H1 (cell line): ENCODE results near the gene NDUFA12. TPM values are rescaled to one million over a fixed set of nuclear protein-coding genes. Genes with fewer than 3 reads are reported as not detected.

Experiments
- CTCF ChIA-PET: fragments of 300-600 bp; sonication (Branson Sonifier 250); formaldehyde crosslinking; loops from one replicate; lab custom pipeline; 2021; ENCODE audit not compliant: partially characterized antibody; lab: Charles Lee
- POLR2A ChIA-PET: fragments of 300-600 bp; sonication (Branson Sonifier 250); formaldehyde crosslinking; loops from one replicate; lab custom pipeline; 2021; ENCODE audit warnings: inconsistent platforms; ENCODE audit not compliant: partially characterized antibody; lab: Charles Lee
- DNase-seq, 2 experiments: peaks; one replicate each; pipeline versions ENCODE4 v3.0.0 to v3.0.0-alpha.2; 2010 to 2022; ENCODE audit warnings: low spot score in 2 of 2, low read depth in 1 of 2, mixed read lengths in 1 of 2
- FAIRE-seq: peaks from 2 replicates; lab custom pipeline; 2011; peaks lifted over from hg19 to GRCh38; lab: Jason Lieb, UNC
- H2AFZ ChIP-seq: 2 replicates; pipeline ENCODE4 v1.8.1; 2012; ENCODE audit warnings: low read length, inconsistent platforms
- H2AK5ac ChIP-seq: 2 replicates; pipeline ENCODE4 v1.6.1; 2013; ENCODE audit warnings: low read depth, low read length
- H2BK120ac ChIP-seq: replicated peaks from 2 replicates; pipeline ENCODE3; 2013; ENCODE audit warnings: low read depth, low read length, inconsistent platforms
- H2BK12ac ChIP-seq: 2 replicates; pipeline ENCODE4 v1.6.1; 2013; ENCODE audit warnings: low read depth, low read length
- H2BK15ac ChIP-seq: 2 replicates; pipeline ENCODE4 v1.6.1; 2013; ENCODE audit warnings: low read length
- H2BK20ac ChIP-seq: 2 replicates; pipeline ENCODE4 v1.6.1; 2013; ENCODE audit warnings: low read length
- H2BK5ac ChIP-seq: 2 replicates; pipeline ENCODE4 v1.6.1; 2013; ENCODE audit warnings: low read depth, low read length
- H3K14ac ChIP-seq: 2 replicates; pipeline ENCODE4 v1.6.1; 2013; ENCODE audit warnings: inconsistent platforms; ENCODE audit not compliant: insufficient read length
- H3K18ac ChIP-seq: 2 replicates; pipeline ENCODE4 v1.6.1; 2013; ENCODE audit warnings: low read length; ENCODE audit errors: extremely low read depth
- H3K23ac ChIP-seq: 2 replicates; pipeline ENCODE4 v1.6.1; 2013; ENCODE audit warnings: inconsistent platforms; ENCODE audit not compliant: insufficient read length
- H3K23me2 ChIP-seq: 2 replicates; pipeline ENCODE4 v1.6.1; 2013; ENCODE audit warnings: low read depth, low read length
- H3K27ac ChIP-seq: 2 replicates; pipeline ENCODE4 v1.6.1; 2011; ENCODE audit warnings: low read depth, low read length, inconsistent platforms
- H3K27me3 ChIP-seq, 4 experiments: replicated peaks in 1 of 4; 1 replicate in 1 of 4; 2 replicates in 3 of 4; pipeline versions ENCODE4 v1.6.1 to v1.8.1; 2011 to 2013; ENCODE audit warnings: low read length in 3 of 4, mild to moderate bottlenecking in 3 of 4, inconsistent platforms in 2 of 4, mixed read lengths in 2 of 4, moderate library complexity in 1 of 4; ENCODE audit not compliant: control insufficient read depth in 3 of 4, insufficient read depth in 3 of 4; ENCODE audit errors: extremely low read depth in 1 of 4
- H3K36me3 ChIP-seq, 4 experiments: 2 replicates each; pipeline versions ENCODE4 v1.6.1 to v1.8.1; 2011 to 2013; ENCODE audit warnings: mild to moderate bottlenecking in 4 of 4, low read length in 3 of 4, moderate library complexity in 2 of 4, control low read depth in 1 of 4, inconsistent platforms in 1 of 4; ENCODE audit not compliant: insufficient read depth in 4 of 4, control insufficient read depth in 2 of 4
- H3K4ac ChIP-seq: replicated peaks from 2 replicates; pipeline ENCODE3; 2013; ENCODE audit warnings: low read length, low read depth, mixed read lengths, inconsistent platforms; ENCODE audit not compliant: insufficient read length
- H3K4me1 ChIP-seq, 4 experiments: replicated peaks in 1 of 4; 1 replicate in 1 of 4; 2 replicates in 3 of 4; pipeline versions ENCODE4 v1.6.1 to v1.8.1; 2011 to 2013; ENCODE audit warnings: low read length in 3 of 4, inconsistent platforms in 2 of 4, mixed read lengths in 1 of 4; ENCODE audit not compliant: insufficient read depth in 4 of 4, control insufficient read depth in 3 of 4
- H3K4me2 ChIP-seq, 2 experiments: 2 replicates each; pipeline versions ENCODE4 v1.6.1 to v1.8.1; 2011 to 2013; ENCODE audit warnings: low read depth in 2 of 2, low read length in 2 of 2, control low read depth in 1 of 2, inconsistent platforms in 1 of 2, mild to moderate bottlenecking in 1 of 2; ENCODE audit not compliant: insufficient read depth in 1 of 2
- H3K4me3 ChIP-seq, 4 experiments: fragments of 200-600, 300-600 bp in 1 of 4; sonication (generic), shearing (Covaris generic), sonication (Bioruptor Twin) in 1 of 4; 2 replicates each; pipeline versions ENCODE4 v1.5.1 to v1.8.1; 2011 to 2016; ENCODE audit warnings: low read length in 4 of 4, low read depth in 3 of 4, control low read depth in 2 of 4, inconsistent platforms in 2 of 4, mild to moderate bottlenecking in 2 of 4, mixed read lengths in 1 of 4, moderate library complexity in 1 of 4; ENCODE audit not compliant: insufficient read depth in 2 of 4; ENCODE audit errors: extremely low read depth in 1 of 4
- H3K56ac ChIP-seq: replicated peaks from 2 replicates; pipeline ENCODE3; 2013; ENCODE audit warnings: low read depth, mild to moderate bottlenecking, mixed read lengths, low read length, inconsistent platforms; ENCODE audit not compliant: insufficient read length
- H3K79me1 ChIP-seq: 2 replicates; pipeline ENCODE4 v1.6.1; 2013; ENCODE audit warnings: low read depth, low read length, control low read depth
- H3K79me2 ChIP-seq, 2 experiments: 2 replicates each; pipeline versions ENCODE4 v1.6.1 to v1.8.1; 2012 to 2013; ENCODE audit warnings: low read length in 2 of 2, mild to moderate bottlenecking in 2 of 2, inconsistent platforms in 1 of 2; ENCODE audit not compliant: insufficient read depth in 2 of 2, control insufficient read depth in 1 of 2
- H3K9ac ChIP-seq, 4 experiments: replicated peaks in 1 of 4; 1 replicate in 1 of 4; 2 replicates in 3 of 4; pipeline versions ENCODE4 v1.6.1 to v1.8.1; 2011 to 2013; ENCODE audit warnings: low read depth in 3 of 4, low read length in 3 of 4, control low read depth in 2 of 4, mild to moderate bottlenecking in 2 of 4, moderate library complexity in 2 of 4, inconsistent platforms in 1 of 4; ENCODE audit errors: extremely low read depth in 1 of 4
- H3K9me3 ChIP-seq, 2 experiments: 2 replicates each; pipeline versions ENCODE4 v1.6.1 to v1.8.1; 2012 to 2013; ENCODE audit warnings: mild to moderate bottlenecking in 2 of 2, moderate library complexity in 2 of 2, control low read depth in 1 of 2, inconsistent platforms in 1 of 2, low read depth in 1 of 2, low read length in 1 of 2, mixed read lengths in 1 of 2; ENCODE audit not compliant: insufficient read depth in 2 of 2
- H4K20me1 ChIP-seq, 2 experiments: replicated peaks in 1 of 2; 2 replicates each; pipeline versions ENCODE3 to v1.8.1; 2011 to 2013; ENCODE audit warnings: inconsistent platforms in 2 of 2, low read length in 2 of 2, mild to moderate bottlenecking in 1 of 2; ENCODE audit not compliant: insufficient read depth in 2 of 2, control insufficient read depth in 1 of 2
- H4K5ac ChIP-seq: 2 replicates; pipeline ENCODE4 v1.6.1; 2013; ENCODE audit warnings: low read length, low read depth, mixed read lengths, inconsistent platforms; ENCODE audit not compliant: insufficient read length
- H4K8ac ChIP-seq: 2 replicates; pipeline ENCODE4 v1.8.0; 2013; ENCODE audit warnings: mild to moderate bottlenecking, moderate library complexity, low read length, inconsistent platforms; ENCODE audit not compliant: insufficient read depth; ENCODE audit errors: extremely low read depth
- H4K91ac ChIP-seq: replicated peaks from 2 replicates; pipeline ENCODE3; 2013; ENCODE audit warnings: low read length, mixed read lengths, inconsistent platforms; ENCODE audit not compliant: insufficient read length
- CHD1 ChIP-seq: IDR thresholded peaks from 2 replicates; pipeline ENCODE4 v1.6.1; 2012; ENCODE audit warnings: low read depth, low read length, improper control_type of control experiment
- CHD2 ChIP-seq: IDR thresholded peaks from 2 replicates; pipeline ENCODE4 v1.6.1; 2012; ENCODE audit warnings: low read length, improper control_type of control experiment
- CREB1 ChIP-seq: IDR thresholded peaks from 2 replicates; pipeline ENCODE4 v1.6.1; 2012; ENCODE audit warnings: inconsistent platforms
- E2F6 ChIP-seq: IDR thresholded peaks from 2 replicates; pipeline ENCODE4 v1.6.1; 2012; ENCODE audit warnings: inconsistent platforms
- FOSL1 ChIP-seq: IDR thresholded peaks from 2 replicates; pipeline ENCODE4 v1.6.1; 2011; ENCODE audit warnings: mild to moderate bottlenecking, low read depth, low read length, moderate library complexity; ENCODE audit not compliant: insufficient read depth
- JUN ChIP-seq: IDR thresholded peaks from 2 replicates; pipeline ENCODE4 v1.6.1; 2011; ENCODE audit warnings: low read depth, mild to moderate bottlenecking, improper control_type of control experiment, low read length
- JUND ChIP-seq: IDR thresholded peaks from 2 replicates; pipeline ENCODE4 v1.6.1; 2011; ENCODE audit warnings: mild to moderate bottlenecking, improper control_type of control experiment, low read length
- POLR2A ChIP-seq, 2 experiments: IDR thresholded peaks; 1 replicate in 1 of 2; 2 replicates in 1 of 2; pipeline ENCODE4 v1.6.1; 2011; ENCODE audit warnings: low read depth in 2 of 2, low read length in 2 of 2, mild to moderate bottlenecking in 2 of 2; ENCODE audit errors: control extremely low read depth in 1 of 2
- SP4 ChIP-seq: IDR thresholded peaks from 2 replicates; pipeline ENCODE4 v1.6.1; 2012; ENCODE audit warnings: low read length, inconsistent platforms
- USF2 ChIP-seq: IDR thresholded peaks from 2 replicates; pipeline ENCODE4 v1.6.1; 2011; ENCODE audit warnings: low read length, improper control_type of control experiment
- YY1 ChIP-seq: IDR thresholded peaks from 2 replicates; pipeline ENCODE4 v1.6.1; 2011; ENCODE audit warnings: low read depth, mild to moderate bottlenecking, low read length
- WGBS, 2 experiments: shearing (Covaris generic) in 1 of 2; methylation state at CpG; one replicate each; pipeline versions ENCODE4 v1.1.6 to v1.1.7; 2013 to 2015; ENCODE audit warnings: low lambda C conversion rate in 2 of 2, mixed read lengths in 2 of 2, inconsistent platforms in 1 of 2, low coverage in 1 of 2, missing lambda C conversion rate in 1 of 2; ENCODE audit not compliant: insufficient replicate concordance in 2 of 2, insufficient coverage in 1 of 2, insufficient read length in 1 of 2; ENCODE audit errors: extremely low coverage in 1 of 2, missing lambda C conversion rate in 1 of 2; 5-methylcytosine and 5-hydroxymethylcytosine counted together
- polyA plus RNA-seq, 7 experiments: library from polyadenylated mRNA; depleted of rRNA in 3 of 7; stranded (reverse) in 5 of 7; unstranded in 2 of 7; fragments of >200 nt in 5 of 7; fragments of 200-250 nt in 2 of 7; gene quantifications; 1 replicate in 5 of 7; 2 replicates in 1 of 7; 4 replicates in 1 of 7; pipeline versions ENCODE4 v1.2.1 to v1.2.3, GENCODE V29; 2011 to 2013; ENCODE audit warnings: missing spikeins in 2 of 7, mixed read lengths in 2 of 7
- total RNA-seq: library from RNA; stranded (reverse); fragmentation: NEBNext Ultra II Directional; extraction: Animal tissue kit (Norgen Biotek cat#: 25700); gene quantifications from 2 replicates; pipeline ENCODE4 v1.2.1, GENCODE V29; 2021

Gene NDUFA12
- total and polyA plus RNA-seq, 2 of the 8 experiments (the other 6 are each of a cell fraction or from before 2014, with no cell fraction given): 98.1 to 157 TPM

DNA sequence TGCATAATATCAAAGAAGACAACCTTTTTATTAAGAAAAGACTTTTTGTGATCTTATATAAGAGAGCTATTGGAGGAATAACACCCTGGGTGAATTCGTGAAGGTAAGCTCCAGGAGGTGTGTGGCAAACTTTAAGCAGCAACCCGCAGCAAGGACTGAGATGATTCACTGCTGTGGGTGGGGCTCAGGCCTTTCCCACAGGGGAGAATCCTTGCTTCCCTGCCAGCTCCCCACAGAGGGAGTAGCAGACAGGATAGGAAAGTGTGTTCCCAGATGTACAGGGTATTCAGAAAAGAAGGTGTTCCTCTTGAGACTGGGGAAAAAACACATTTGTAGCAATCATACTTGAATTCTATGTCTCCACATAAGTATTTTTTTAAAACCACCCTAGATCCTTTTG is 9.2 kb downstream of the NDUFA12 start:
- H3K27me3 ChIP-seq: no peaks in the 10 kb centered on the region
- CTCF ChIA-PET: interaction anchor here (1.4 kb wide), 1 partner anchor 12 kb away, joined by 3 read pairs; no protein-coding TSS in a partner anchor
- WGBS, 2 experiments: 65% methylated on average over 2 of the region's 2 CpGs; no CpG with 5 or more reads in 1 of the 2 experiments
- no peak overlapping the region for H3K4ac ChIP-seq
- no peak overlapping the region for H3K56ac ChIP-seq
- no peak overlapping the region for H4K8ac ChIP-seq
- H4K91ac ChIP-seq: no peak overlapping the region
- H2BK15ac ChIP-seq: no peak overlapping the region
- no peak overlapping the region for H2AFZ ChIP-seq
- H3K9me3 ChIP-seq: no peaks in the 10 kb centered on the region
- no peak overlapping the region for H3K9ac ChIP-seq
- no peak overlapping the region for H3K23ac ChIP-seq
- no peak overlapping the region for H3K4me2 ChIP-seq
- no peak overlapping the region for H2BK12ac ChIP-seq
- FAIRE-seq (no peak), DNase-seq (no peak)
- H3K79me1 ChIP-seq: no peaks in the 10 kb centered on the region; the same call in 1 of the 2 replicates
- no peak overlapping the region for H4K5ac ChIP-seq
- no peak overlapping the region for H3K18ac ChIP-seq
- no peak overlapping the region for H2BK120ac ChIP-seq
- H3K23me2 ChIP-seq: no peaks in the 10 kb centered on the region
- no peak overlapping the region for H3K27ac ChIP-seq
- H4K20me1 ChIP-seq: no peaks in the 10 kb centered on the region
- H3K79me2 ChIP-seq: peaks cover 0 to 24% of the 10 kb centered on the region in 2 experiments; a peak in 2 of 4 replicates
- no peak overlapping the region for H2BK5ac ChIP-seq
- no peak overlapping the region for H2AK5ac ChIP-seq
- H2BK20ac ChIP-seq: no peak overlapping the region
- TF ChIP-seq CREB1 (no peak), USF2 (no peak), CHD1 (no peak), JUN (no peak), POLR2A (IDR thresholded peaks at IDR 0.05; ENCODE audit: control extremely low read depth in 1 of 2, low read depth in 2 of 2, low read length in 2 of 2) (no peak), E2F6 (no peak), CHD2 (no peak), JUND (no peak), YY1 (no peak), FOSL1 (no peak), SP4 (no peak)
- POLR2A ChIA-PET: interaction anchor here (0.8 to 1.2 kb wide), 2 partner anchors 9 to 40 kb away, joined by 4 to 8 read pairs; partner anchors contain the start of gene NDUFA12
- H3K4me3 ChIP-seq: no peak overlapping the region
- no peak overlapping the region for H3K14ac ChIP-seq
- no peaks in the 10 kb centered on the region for H3K4me1 ChIP-seq
- peaks cover 0 to 8% (median 3%) of the 10 kb centered on the region in 4 experiments; a peak in 5 of 8 replicates for H3K36me3 ChIP-seq
